HepG2 (cell line): ENCODE data around the gene PEAR1. TPM values are rescaled to one million over a fixed set of nuclear protein-coding genes. Genes with fewer than 3 reads are reported as not detected.

Experiments used
- ATAC-seq: fragments of 200-7000 bp; cut with Tn5 transposase; 3 replicates; pipeline ENCODE4 v1.9.1; 2020; ENCODE audit warnings: mild to moderate bottlenecking, moderate library complexity
- BruUV-seq: library from RNA; stranded (reverse); fragments of 400-500 nt; replicated peaks from 2 replicates; lab custom pipeline; 2021; lab: Mats Ljungman, UMichigan
- CTCF ChIA-PET: fragments of 300-600 bp; formaldehyde crosslinking; extraction: SDS; loops from one replicate; lab custom pipeline; 2021; ENCODE audit warnings: low total read pairs, inconsistent platforms, low intra/inter-chr PET ratio; lab: Yijun Ruan, JAX
- POLR2A ChIA-PET: fragments of 350-600 bp; sonication (Branson Sonifier 250); formaldehyde crosslinking; loops from one replicate; lab custom pipeline; 2020; ENCODE audit warnings: antibody characterized with exemption, inconsistent platforms; lab: Yijun Ruan, JAX
- DNase-seq: peaks from one replicate; pipeline ENCODE4 v3.0.0-alpha.2; 2015; ENCODE audit warnings: low spot score
- FAIRE-seq: peaks from 3 replicates; lab custom pipeline; 2011; peaks lifted over from hg19 to GRCh38; lab: Jason Lieb, UNC
- H2AFZ ChIP-seq: one replicate; pipeline ENCODE4 v1.6.1; 2011; ENCODE audit warnings: low read length, inconsistent platforms
- H3K27ac ChIP-seq: fragments of 300-600 bp; 3 replicates; pipeline ENCODE4 v1.8.0; 2011; ENCODE audit warnings: mixed run types, mild to moderate bottlenecking, mixed read lengths, low read length, inconsistent platforms; ENCODE audit not compliant: insufficient read depth; ENCODE audit errors: extremely low read length
- H3K27me3 ChIP-seq, 2 experiments: fragments of 200-600 bp in 1 of 2; 2 replicates in 1 of 2; 3 replicates in 1 of 2; pipeline versions ENCODE4 v1.6.0 to v1.8.0; 2011; ENCODE audit warnings: low read length in 2 of 2, mild to moderate bottlenecking in 2 of 2, moderate library complexity in 2 of 2, inconsistent platforms in 1 of 2; ENCODE audit not compliant: insufficient read depth in 2 of 2, control insufficient read depth in 1 of 2
- H3K36me3 ChIP-seq, 2 experiments: fragments of 200-600 bp in 1 of 2; replicated peaks in 1 of 2; 2 replicates in 1 of 2; 3 replicates in 1 of 2; pipeline versions ENCODE4 v1.5.1 to v1.8.0; 2011; ENCODE audit warnings: low read length in 2 of 2, inconsistent platforms in 1 of 2; ENCODE audit not compliant: insufficient read depth in 2 of 2, control insufficient read depth in 1 of 2
- H3K4me1 ChIP-seq: 2 replicates; pipeline ENCODE4 v1.5.1; 2012; ENCODE audit warnings: low read length, inconsistent platforms; ENCODE audit not compliant: insufficient read depth
- H3K4me2 ChIP-seq: 2 replicates; pipeline ENCODE4 v1.6.0; 2011; ENCODE audit warnings: low read depth, low read length, inconsistent platforms
- H3K4me3 ChIP-seq, 3 experiments: fragments of 200-600 bp in 1 of 3; sonication (generic), shearing (Covaris generic) in 1 of 3; replicated peaks in 1 of 3; 2 replicates each; pipeline ENCODE4 v1.5.1; 2011 to 2016; ENCODE audit warnings: low read length in 3 of 3, inconsistent platforms in 2 of 3, low read depth in 2 of 3, mild to moderate bottlenecking in 2 of 3, control low read depth in 1 of 3, mixed read lengths in 1 of 3; ENCODE audit not compliant: insufficient read depth in 1 of 3
- H3K79me2 ChIP-seq: one replicate; pipeline ENCODE4 v1.6.1; 2011; ENCODE audit warnings: low read length, inconsistent platforms; ENCODE audit not compliant: insufficient read depth
- H3K9ac ChIP-seq: 2 replicates; pipeline ENCODE4 v1.6.0; 2011; ENCODE audit warnings: mild to moderate bottlenecking, low read depth, low read length, inconsistent platforms; ENCODE audit not compliant: insufficient read depth
- H3K9me3 ChIP-seq: 2 replicates; pipeline ENCODE4 v1.5.1; 2012; ENCODE audit warnings: mild to moderate bottlenecking, low read length
- H4K20me1 ChIP-seq: 2 replicates; pipeline ENCODE4 v1.6.0; 2011; ENCODE audit warnings: inconsistent platforms, mild to moderate bottlenecking, low read length, moderate library complexity; ENCODE audit not compliant: insufficient read depth
- ZNF34 ChIP-seq: sonication (generic); formaldehyde crosslinking; IDR thresholded peaks from 2 replicates; pipeline ENCODE4 v1.4.0; 2020; ENCODE audit warnings: mild to moderate bottlenecking, missing genetic modification reagents, borderline replicate concordance
- ZNF687 ChIP-seq: sonication (generic); formaldehyde crosslinking; IDR thresholded peaks from 2 replicates; pipeline ENCODE4 v1.5.1; 2020; ENCODE audit warnings: mild to moderate bottlenecking, missing genetic modification reagents, moderate library complexity
- WGBS: methylation state at CpG from one replicate; pipeline ENCODE4 v1.1.6; 2017; ENCODE audit warnings: low lambda C conversion rate; 5-methylcytosine and 5-hydroxymethylcytosine counted together
- in situ Hi-C: cut with HindIII; loops from 2 replicates; pipeline ENCODE4 v1.10.0; 2017; ENCODE audit warnings: low pct_unique_long_range_greater_than_20kb; ENCODE audit not compliant: extremely low pct_ligation_motif_present
- intact Hi-C: fragments of 100-400 bp; cut with micrococcal nuclease; formaldehyde crosslinking; loops from one replicate; pipeline ENCODE4 v1.10.0; 2022; ENCODE audit not compliant: unreplicated experiment
- polyA plus RNA-seq, 8 experiments: library from polyadenylated mRNA; depleted of rRNA in 3 of 8; stranded (reverse) in 7 of 8; unstranded in 1 of 8; fragments of >200 nt; fragmentation: Illumina TruSeq in 4 of 8; extraction: Trizol in 4 of 8; gene quantifications; 2 replicates each; pipeline versions ENCODE4 v1.2.1 to v1.2.3, GENCODE V29; 2011 to 2016; ENCODE audit warnings: low read depth in 4 of 8, missing spikeins in 1 of 8, mixed read lengths in 1 of 8; ENCODE audit not compliant: insufficient read depth in 1 of 8
- total RNA-seq, 5 experiments: library from RNA; depleted of rRNA; stranded (reverse); fragments of >200 nt; fragmentation: Illumina TruSeq; extraction: Trizol; gene quantifications; 2 replicates each; pipeline ENCODE4 v1.2.3, GENCODE V29; 2016; ENCODE audit warnings: low read depth in 1 of 5

The PEAR1 gene
- total and polyA plus RNA-seq, 2 of the 13 experiments (the other 11 are each of a cell fraction or from before 2014, with no cell fraction given): 0.27 to 0.41 TPM

GRCh38 chr1:156876281-156876680 lies 17.2 kb upstream of the PEAR1 start:
- Histone ChIP-seq H3K9ac (no peak overlapping the region), H2AFZ (no peak overlapping the region), H4K20me1 (no peaks in the 10 kb centered on the region), H3K27ac (no peak overlapping the region)
- DNase-seq (no peak), ATAC-seq (peak; percentile 89)
- 38% methylated on average over 4 of the region's 21 CpGs for WGBS
- TF ChIP-seq ZNF687 (CRISPR knock-in tag) (peak; percentile 20; the same call in 1 of the 2 replicates), ZNF34 (CRISPR knock-in tag) (no peak)
- TF ChIP-seq, all 625 proteins: peak for 1
- intact Hi-C loops: no loop called here
- Histone ChIP-seq H3K4me2 (no peak overlapping the region), H3K27me3 (peaks cover 20 to 78% of the 10 kb centered on the region in 2 experiments), H3K79me2 (no peaks in the 10 kb centered on the region), H3K4me1 (no peaks in the 10 kb centered on the region), H3K4me3 (no peak overlapping the region), H3K36me3 (no peaks in the 10 kb centered on the region), H3K9me3 (no peaks in the 10 kb centered on the region)
- in situ Hi-C loops: no loop called here
- no peak for FAIRE-seq
- ChIA-PET POLR2A (no interaction called here), CTCF (no interaction called here)
- BruUV-seq: no TSS peak
